GM15510 (cell line): Measurements from ENCODE around the gene PCP2.

Experiments
- POLR2A ChIP-seq: IDR thresholded peaks from 3 replicates; pipeline ENCODE4 v1.6.1; 2011; ENCODE audit warnings: borderline replicate concordance; ENCODE audit not compliant: insufficient read length; ENCODE audit errors: extremely low read depth

The PCP2 gene

GRCh38 chr19:7633698-7634097 is at the start of gene PCP2:
Gene PCP2, minus strand, starts transcription at chr19:7633719. Its CDS starts 262 bp downstream, at chr19:7633457.
- TF ChIP-seq POLR2A: no peak

DNA sequence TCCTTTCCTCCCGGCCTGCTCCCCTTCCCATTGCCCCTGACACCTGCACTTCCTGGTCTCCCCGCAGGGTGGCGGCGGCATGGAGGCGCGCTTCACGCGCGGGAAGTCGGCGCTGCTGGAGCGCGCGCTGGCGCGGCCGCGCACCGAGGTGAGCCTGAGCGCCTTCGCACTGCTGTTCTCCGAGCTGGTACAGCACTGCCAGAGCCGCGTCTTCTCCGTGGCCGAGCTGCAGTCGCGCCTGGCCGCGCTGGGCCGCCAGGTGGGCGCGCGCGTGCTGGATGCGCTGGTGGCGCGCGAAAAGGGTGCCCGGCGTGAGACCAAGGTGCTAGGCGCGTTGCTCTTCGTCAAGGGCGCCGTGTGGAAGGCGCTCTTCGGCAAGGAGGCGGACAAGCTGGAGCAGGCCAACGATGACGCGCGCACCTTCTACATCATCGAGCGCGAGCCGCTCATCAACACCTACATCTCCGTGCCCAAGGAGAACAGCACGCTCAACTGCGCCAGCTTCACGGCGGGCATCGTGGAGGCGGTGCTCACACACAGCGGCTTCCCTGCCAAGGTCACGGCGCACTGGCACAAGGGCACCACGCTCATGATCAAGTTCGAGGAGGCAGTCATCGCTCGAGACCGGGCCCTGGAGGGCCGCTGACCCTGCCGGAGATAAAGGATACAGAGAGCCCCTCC is 48.8 kb upstream of the PCP2 start:
- no peak for TF ChIP-seq POLR2A

GRCh38 chr19:7681340-7682174 is 48.0 kb upstream of the PCP2 start:
- TF ChIP-seq POLR2A: peak; percentile 31

DNA sequence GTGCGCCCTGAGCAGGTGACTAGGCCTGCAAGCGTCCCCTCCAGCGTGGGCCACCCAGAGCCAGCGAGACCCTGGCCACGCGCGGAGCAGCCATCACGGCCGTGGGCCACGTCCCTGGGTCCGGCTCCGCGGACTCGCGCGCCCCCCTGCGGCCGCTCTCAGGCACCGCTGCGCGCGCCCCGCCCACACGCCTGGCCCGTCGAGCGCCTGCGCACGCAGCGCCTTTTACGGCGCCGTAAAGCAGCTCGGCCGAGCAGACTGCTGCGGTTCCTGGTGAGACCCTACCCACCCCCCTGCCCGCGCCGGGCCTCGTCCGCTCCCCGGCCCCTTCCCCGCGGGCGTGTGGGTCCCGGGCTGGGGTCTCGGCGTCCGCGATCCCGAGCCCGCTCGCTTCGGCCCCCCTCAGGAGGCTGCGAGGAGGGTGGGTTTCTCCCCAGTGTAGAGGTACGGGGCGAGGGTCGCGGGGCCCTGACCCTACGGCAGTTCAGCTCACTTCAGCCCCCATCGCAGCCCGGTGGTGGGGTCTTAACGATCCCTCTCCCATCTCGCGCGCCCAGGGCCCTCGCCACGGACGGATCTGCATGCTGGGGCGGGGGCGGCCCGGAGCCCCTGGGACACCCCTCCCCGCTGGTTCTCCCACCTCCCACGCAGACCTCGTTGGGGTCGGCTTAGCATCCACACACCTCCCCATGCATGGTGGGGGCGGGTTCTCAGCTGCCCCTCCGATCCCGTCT is 47.3 kb upstream of the PCP2 start, which contains the start of gene TRAPPC5:
Gene TRAPPC5, plus strand, starts transcription at position 228 of the 734 bp plus-strand sequence. CDS start 1,421 bp downstream, outside the sequence.
- TF ChIP-seq POLR2A: peak; percentile 55

- TF ChIP-seq POLR2A: no peak
These were observed 46.5 kb upstream of the PCP2 start for GRCh38 chr19:7679771-7680605.

DNA sequence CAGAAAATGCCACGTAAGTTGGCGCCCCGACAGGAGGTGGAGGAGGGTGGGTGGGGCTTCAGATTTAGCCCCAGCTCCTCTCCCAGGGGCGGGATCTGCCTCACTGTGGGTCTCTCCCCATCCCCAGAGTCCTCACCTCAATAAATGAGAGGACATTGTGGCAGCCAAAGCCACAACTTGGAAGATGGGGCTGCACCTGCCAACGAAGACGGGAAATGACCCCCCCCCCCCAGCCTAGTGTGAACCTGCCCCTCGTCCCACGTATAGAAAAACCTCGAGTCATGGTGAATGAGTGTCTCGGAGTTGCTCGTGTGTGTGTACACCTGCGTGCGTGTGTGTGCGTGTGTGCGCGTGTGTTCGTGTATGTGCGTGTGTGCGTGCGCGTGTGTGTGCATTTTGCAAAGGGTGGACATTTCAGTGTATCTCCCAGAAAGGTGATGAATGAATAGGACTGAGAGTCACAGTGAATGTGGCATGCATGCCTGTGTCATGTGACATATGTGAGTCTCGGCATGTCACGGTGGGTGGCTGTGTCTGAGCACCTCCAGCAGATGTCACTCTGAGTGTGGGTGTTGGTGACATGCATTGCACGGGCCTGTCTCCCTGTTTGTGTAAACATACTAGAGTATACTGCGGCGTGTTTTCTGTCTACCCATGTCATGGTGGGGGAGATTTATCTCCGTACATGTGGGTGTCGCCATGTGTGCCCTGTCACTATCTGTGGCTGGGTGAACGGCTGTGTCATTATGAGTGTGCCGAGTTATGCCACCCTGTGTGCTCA is 45.6 kb upstream of the PCP2 start:
- TF ChIP-seq POLR2A: no peak

DNA sequence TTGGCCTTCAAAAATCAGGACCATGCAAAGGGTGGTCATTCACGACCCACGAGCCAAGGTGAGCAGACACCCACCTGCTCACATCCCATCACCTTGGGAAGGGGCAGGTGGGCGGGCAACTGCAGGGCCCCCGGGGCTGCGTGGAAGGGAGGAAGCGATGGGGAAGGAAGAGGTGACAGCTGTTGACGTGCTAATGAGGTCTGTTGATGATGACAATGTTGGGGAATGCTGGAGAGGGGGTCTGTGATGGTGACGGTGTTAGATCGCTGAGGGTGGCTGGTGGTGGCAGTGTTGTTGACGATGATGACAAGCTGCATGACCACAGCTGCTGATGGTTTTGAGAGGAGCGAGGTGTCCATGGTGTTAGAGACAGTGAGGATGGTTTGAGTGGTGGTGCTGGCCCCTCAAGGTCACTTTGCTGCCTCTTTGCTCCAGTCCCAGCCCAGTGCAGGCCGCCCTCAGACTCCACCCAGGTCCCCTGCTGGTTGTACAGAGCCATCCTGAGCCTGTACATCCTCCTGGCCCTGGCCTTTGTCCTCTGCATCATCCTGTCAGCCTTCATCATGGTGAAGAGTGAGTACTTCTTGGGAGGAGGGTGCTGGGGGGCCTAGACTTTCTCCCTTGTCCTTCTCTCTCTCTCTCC is 44.3 kb upstream of the PCP2 start:
- TF ChIP-seq POLR2A: no peak

- no peak for TF ChIP-seq POLR2A
These were observed 43.3 kb upstream of the PCP2 start, which contains the start of gene MCEMP1 for GRCh38 chr19:7676854-7677253. Gene MCEMP1, plus strand, starts transcription at chr19:7677090. Its CDS starts 31 bp downstream, at chr19:7677121.

- no peak for TF ChIP-seq POLR2A
These were observed 42.9 kb upstream of the PCP2 start for GRCh38 chr19:7676376-7676775.

GRCh38 chr19:7674010-7675005 is 40.8 kb upstream of the PCP2 start:
- TF ChIP-seq POLR2A: no peak

DNA sequence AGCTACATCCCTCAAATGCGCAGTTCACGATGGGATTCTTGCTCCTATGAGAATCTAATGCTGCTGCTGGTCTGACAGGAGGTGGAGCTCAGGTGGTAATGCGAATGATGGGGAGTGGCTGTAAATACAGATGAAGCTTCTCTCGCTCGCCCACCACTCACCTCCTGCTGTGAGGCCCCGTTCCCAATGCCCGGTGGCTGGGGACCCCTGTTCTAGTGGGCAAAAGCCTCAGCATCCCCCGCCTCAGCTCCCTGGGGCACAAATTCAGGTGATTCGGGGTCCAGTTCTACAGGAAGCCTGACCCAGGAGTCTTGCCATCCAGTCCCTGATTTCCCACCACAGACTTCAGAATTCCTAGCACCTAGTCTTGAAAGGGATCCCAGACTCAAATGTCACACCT is 39.0 kb upstream of the PCP2 start:
- TF ChIP-seq POLR2A: no peak

DNA sequence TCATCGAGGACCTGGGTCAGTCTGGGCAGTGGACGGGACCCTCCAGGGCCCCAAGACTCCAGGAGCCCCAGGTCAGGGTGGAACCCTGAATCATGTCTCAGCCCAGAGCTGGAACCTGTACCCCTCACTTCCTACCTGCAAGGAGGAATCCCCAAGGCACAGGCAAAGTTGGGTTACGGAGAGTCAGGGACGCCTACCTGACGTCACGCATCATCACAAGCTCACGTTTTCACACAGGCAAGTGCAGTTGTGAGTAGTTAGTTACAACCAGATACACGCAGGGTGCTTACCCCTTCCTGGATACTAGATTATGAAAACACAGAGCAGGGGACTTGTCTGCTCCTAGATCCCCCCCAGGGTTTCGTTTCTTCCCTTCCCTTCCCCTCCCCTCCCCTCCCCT is 37.3 kb upstream of the PCP2 start:
- TF ChIP-seq POLR2A: no peak
